MCF 10A (cell line): ENCODE measurements around the gene BCCIP. TPM values are rescaled to one million over a fixed set of nuclear protein-coding genes. Genes with fewer than 3 reads are reported as not detected.
A peak's percentile ranks its signal among the peaks of the same experiment; 100 is the strongest.

Experiments used
- BruUV-seq: library from RNA; stranded (reverse); fragments of 400-500 nt; replicated peaks from 2 replicates; lab custom pipeline; 2021; lab: Mats Ljungman, UMichigan
- CTCF ChIA-PET: fragments of 300-600 bp; sonication (Branson Sonifier 250); formaldehyde crosslinking; extraction: SDS; loops from one replicate; lab custom pipeline; 2021; ENCODE audit warnings: antibody characterized with exemption, inconsistent platforms; lab: Yijun Ruan, JAX
- POLR2A ChIA-PET: fragments of 300-600, 350-650 bp; sonication (Branson Sonifier 250); formaldehyde crosslinking; extraction: SDS; loops from one replicate; lab custom pipeline; 2020; ENCODE audit warnings: antibody characterized with exemption, inconsistent platforms; lab: Yijun Ruan, JAX
- DNase-seq: peaks from one replicate; pipeline ENCODE4 v3.0.0-alpha.2; 2018; ENCODE audit not compliant: unreplicated experiment
- H3K27ac Mint-ChIP-seq: one replicate; pipeline ENCODE4 v1.8.0; 2022; ENCODE audit warnings: mild to moderate bottlenecking, low read depth, mixed read lengths; ENCODE audit not compliant: unreplicated experiment
- H3K27me3 Mint-ChIP-seq: one replicate; pipeline ENCODE4 v1.8.0; 2022; ENCODE audit warnings: mixed read lengths; ENCODE audit not compliant: insufficient read depth, unreplicated experiment
- H3K36me3 Mint-ChIP-seq: one replicate; pipeline ENCODE4 v1.8.0; 2022; ENCODE audit warnings: mild to moderate bottlenecking, moderate library complexity, mixed read lengths; ENCODE audit not compliant: insufficient read depth, unreplicated experiment
- H3K4me1 Mint-ChIP-seq: one replicate; pipeline ENCODE4 v1.8.0; 2022; ENCODE audit warnings: mixed read lengths; ENCODE audit not compliant: insufficient read depth, unreplicated experiment
- H3K4me3 Mint-ChIP-seq: one replicate; pipeline ENCODE4 v1.8.0; 2022; ENCODE audit warnings: mild to moderate bottlenecking, moderate library complexity, mixed read lengths; ENCODE audit not compliant: unreplicated experiment
- H3K9me3 Mint-ChIP-seq: one replicate; pipeline ENCODE4 v1.8.0; 2022; ENCODE audit warnings: mixed read lengths; ENCODE audit not compliant: unreplicated experiment
- intact Hi-C: fragments of 100-400 bp; cut with micrococcal nuclease; formaldehyde crosslinking; loops from 2 replicates; pipeline ENCODE4 v1.14.1; 2022
- total RNA-seq: library from RNA; stranded (reverse); gene quantifications from 2 replicates; pipeline ENCODE4 v1.2.3, GENCODE V29; 2022
- TF ChIP-seq, protein P1 (sequence below): fragments of 200-600 bp; IDR thresholded peaks from one replicate; pipeline ENCODE4 v1.8.0; 2022; ENCODE audit warnings: antibody characterized with exemption, mild to moderate bottlenecking; ENCODE audit not compliant: unreplicated experiment

The BCCIP gene
- total RNA-seq, 1 experiment from 2014 or later: 88.2 TPM

DNA sequence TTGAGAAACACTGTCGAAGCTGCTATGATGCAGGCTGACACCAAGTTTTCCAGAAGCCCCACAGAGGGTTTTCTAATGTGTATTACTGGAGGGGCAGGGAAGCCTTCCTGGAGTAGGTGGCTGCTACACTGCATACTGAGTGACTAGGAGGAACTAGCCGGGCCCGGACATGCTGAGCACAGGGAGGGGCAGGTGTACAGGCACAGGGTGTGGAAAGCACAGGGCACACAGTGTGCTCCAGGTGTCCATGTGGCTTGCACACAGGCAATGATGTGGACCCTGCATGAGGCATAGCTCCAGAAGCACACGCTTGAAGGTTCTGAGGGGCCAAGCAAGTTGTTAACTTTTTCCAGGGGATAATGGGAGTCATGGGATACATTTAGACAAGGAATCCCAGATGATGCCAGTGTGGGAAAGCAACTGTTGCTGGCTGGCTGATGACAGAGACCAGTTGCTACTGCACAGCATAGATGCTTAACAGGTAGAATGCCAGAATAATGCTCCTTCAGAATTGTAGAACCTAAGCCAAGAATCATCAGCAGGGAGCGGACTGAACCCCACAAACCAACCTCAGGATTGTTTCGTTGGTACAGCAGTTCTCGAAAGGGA is 43.2 kb downstream of the BCCIP start:
- Mint-ChIP-seq H3K4me3 (peak overlapping the region; percentile 20), H3K4me1 (peaks cover 9% of the 10 kb centered on the region), H3K36me3 (peaks cover 32% of the 10 kb centered on the region), H3K9me3 (no peaks in the 10 kb centered on the region), H3K27ac (peak overlapping the region; percentile 27), H3K27me3 (no peaks in the 10 kb centered on the region)
- no TSS peak for BruUV-seq
- POLR2A ChIA-PET: interaction anchor here (0.6 to 1.2 kb wide), 4 partner anchors 9 to 31 kb away, joined by 3 to 5 read pairs (median 4); no protein-coding TSS in a partner anchor
- CTCF ChIA-PET: interaction anchor here (0.5 to 2.2 kb wide), 4 partner anchors 17 to 1293 kb away, joined by 3 to 6 read pairs (median 4); no protein-coding TSS in a partner anchor
- intact Hi-C loops: no loop called here
- TF ChIP-seq, protein P1, sequence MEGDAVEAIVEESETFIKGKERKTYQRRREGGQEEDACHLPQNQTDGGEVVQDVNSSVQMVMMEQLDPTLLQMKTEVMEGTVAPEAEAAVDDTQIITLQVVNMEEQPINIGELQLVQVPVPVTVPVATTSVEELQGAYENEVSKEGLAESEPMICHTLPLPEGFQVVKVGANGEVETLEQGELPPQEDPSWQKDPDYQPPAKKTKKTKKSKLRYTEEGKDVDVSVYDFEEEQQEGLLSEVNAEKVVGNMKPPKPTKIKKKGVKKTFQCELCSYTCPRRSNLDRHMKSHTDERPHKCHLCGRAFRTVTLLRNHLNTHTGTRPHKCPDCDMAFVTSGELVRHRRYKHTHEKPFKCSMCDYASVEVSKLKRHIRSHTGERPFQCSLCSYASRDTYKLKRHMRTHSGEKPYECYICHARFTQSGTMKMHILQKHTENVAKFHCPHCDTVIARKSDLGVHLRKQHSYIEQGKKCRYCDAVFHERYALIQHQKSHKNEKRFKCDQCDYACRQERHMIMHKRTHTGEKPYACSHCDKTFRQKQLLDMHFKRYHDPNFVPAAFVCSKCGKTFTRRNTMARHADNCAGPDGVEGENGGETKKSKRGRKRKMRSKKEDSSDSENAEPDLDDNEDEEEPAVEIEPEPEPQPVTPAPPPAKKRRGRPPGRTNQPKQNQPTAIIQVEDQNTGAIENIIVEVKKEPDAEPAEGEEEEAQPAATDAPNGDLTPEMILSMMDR: no peak
- peak; percentile 9 for DNase-seq

DNA sequence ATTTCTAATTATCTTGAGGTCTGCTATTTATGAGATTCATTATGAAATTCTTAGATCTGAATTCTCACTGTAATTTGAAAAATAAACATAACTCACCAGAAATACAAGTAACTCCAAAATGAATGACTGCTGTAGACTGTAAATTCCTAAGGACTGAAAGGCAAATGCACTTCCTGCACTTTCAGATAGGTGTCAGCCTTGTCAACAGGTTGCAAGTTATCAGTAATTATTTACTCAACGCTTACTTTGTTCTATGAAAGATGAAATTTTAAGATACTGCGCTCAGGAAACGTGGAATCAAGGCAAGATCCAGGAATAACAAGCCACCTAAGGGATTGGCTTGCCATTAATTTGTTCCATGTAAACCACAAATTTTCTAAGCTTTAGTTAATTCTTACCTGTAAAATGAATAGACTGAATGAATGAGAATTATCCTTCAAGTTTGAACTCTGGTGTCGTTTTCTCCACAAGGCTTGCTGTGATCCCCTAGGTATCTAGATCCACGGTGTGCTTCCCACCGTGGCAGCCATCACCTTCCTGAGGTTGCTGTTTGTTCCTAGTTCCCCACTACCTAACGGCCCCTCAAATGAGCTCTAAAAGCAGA is 45.1 kb downstream of the BCCIP start:
- no peaks in the 10 kb centered on the region for H3K9me3 Mint-ChIP-seq
- intact Hi-C loops: loop anchor here (1.0 to 2.0 kb wide), 4 partner anchors 66 to 636 kb away; no protein-coding TSS in a partner anchor
- no peak overlapping the region for H3K27ac Mint-ChIP-seq
- DNase-seq: peak; percentile 57
- no peak overlapping the region for H3K4me3 Mint-ChIP-seq
- TF ChIP-seq, protein P1: peak; percentile 89
- CTCF ChIA-PET: interaction anchor here (0.6 to 4.7 kb wide), 25 partner anchors 11 to 1185 kb away, joined by 3 to 37 read pairs (median 3); partner anchors contain the start of gene DHX32
- H3K4me1 Mint-ChIP-seq: peaks cover 9% of the 10 kb centered on the region
- no TSS peak for BruUV-seq
- H3K36me3 Mint-ChIP-seq: peaks cover 32% of the 10 kb centered on the region
- POLR2A ChIA-PET: interaction anchor here (0.6 to 1.3 kb wide), 3 partner anchors 11 to 94 kb away, joined by 3 to 4 read pairs (median 4); no protein-coding TSS in a partner anchor
- no peaks in the 10 kb centered on the region for H3K27me3 Mint-ChIP-seq

DNA sequence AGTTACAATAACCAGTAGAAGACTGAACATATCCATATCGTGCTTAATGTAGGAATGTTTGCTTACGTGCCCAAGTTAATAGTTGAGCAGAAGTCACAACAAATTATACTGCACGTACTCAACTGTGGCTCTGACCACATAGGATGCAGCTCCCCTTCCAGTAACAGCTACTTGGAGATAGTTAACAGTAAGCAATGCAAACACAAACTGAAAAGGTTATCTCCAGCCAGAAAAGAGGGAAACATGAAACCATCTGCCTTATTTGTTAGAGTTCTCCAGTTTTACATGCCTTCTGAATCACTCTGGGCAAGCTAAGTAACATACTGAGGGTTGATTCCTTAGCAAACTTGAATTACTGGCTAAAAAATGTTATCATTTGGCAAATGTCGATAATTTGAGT is 48.0 kb downstream of the BCCIP start:
- TF ChIP-seq, protein P1: no peak
- Mint-ChIP-seq H3K9me3 (no peaks in the 10 kb centered on the region), H3K36me3 (peaks cover 32% of the 10 kb centered on the region), H3K4me3 (no peak overlapping the region), H3K4me1 (peaks cover 5% of the 10 kb centered on the region), H3K27me3 (no peaks in the 10 kb centered on the region), H3K27ac (no peak overlapping the region)
- no peak for DNase-seq
- POLR2A ChIA-PET: interaction anchor here (1.5 kb wide), 1 partner anchor 15 kb away, joined by 3 read pairs; no protein-coding TSS in a partner anchor
- CTCF ChIA-PET: interaction anchor here (0.7 to 4.7 kb wide), 4 partner anchors 20 to 633 kb away, joined by 3 to 37 read pairs (median 4); no protein-coding TSS in a partner anchor
- intact Hi-C loops: no loop called here
- BruUV-seq: no TSS peak
